ENCODE data around the gene RUFY2.

RUFY2 gene

DNA sequence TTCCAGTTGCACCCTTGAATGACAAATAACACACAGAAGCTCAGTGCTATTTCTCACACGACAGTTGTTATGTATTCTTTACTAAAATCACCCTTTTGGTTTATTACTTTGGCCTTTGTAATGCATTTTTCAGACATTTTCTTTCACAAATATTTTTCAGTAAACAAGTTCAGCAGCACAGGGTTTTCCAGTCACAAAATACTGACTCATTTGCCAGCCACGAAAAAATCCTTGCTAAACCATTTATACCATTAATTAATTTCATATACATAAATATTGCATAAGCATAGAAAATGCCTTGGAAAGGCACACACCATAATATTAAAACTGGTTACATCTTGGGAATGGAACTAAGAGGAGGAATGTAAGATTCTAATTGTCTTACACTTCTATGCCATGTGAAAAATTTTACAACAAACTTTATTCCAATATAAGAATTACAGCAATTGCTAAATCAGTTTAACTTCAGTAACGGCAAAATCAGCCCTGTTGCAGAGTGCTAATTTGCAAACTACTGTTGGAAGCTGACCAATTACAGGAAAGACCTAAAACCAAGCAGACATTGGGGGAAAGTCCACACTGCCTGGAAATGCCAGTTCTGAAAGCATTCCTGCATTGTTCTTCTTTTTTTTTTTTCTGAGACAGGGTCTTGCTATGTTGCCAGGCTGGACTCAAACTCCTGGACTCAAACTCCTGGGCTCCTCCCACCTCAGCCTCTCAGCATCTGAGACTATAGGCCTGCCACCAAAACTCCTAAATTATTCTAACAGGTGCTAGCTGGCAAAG is 42.8 kb downstream of the RUFY2 start:
- H3K4me3 ChIP-seq (ENCODE audit: low read depth in 1 of 2, low read length in 1 of 2), result no peak overlapping the region
- H3K9me3 ChIP-seq, result no peaks in the 10 kb centered on the region
- H3K27ac ChIP-seq, result no peak overlapping the region
- no peaks in the 10 kb centered on the region for H3K27me3 ChIP-seq
- H3K36me3 ChIP-seq, result peaks cover 38% of the 10 kb centered on the region
- TF ChIP-seq, protein P1, sequence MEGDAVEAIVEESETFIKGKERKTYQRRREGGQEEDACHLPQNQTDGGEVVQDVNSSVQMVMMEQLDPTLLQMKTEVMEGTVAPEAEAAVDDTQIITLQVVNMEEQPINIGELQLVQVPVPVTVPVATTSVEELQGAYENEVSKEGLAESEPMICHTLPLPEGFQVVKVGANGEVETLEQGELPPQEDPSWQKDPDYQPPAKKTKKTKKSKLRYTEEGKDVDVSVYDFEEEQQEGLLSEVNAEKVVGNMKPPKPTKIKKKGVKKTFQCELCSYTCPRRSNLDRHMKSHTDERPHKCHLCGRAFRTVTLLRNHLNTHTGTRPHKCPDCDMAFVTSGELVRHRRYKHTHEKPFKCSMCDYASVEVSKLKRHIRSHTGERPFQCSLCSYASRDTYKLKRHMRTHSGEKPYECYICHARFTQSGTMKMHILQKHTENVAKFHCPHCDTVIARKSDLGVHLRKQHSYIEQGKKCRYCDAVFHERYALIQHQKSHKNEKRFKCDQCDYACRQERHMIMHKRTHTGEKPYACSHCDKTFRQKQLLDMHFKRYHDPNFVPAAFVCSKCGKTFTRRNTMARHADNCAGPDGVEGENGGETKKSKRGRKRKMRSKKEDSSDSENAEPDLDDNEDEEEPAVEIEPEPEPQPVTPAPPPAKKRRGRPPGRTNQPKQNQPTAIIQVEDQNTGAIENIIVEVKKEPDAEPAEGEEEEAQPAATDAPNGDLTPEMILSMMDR (IDR thresholded peaks at IDR 0.05), result no peak
- H3K4me1 ChIP-seq (ENCODE audit: control insufficient read depth in 1 of 2, insufficient read depth in 1 of 2, low read depth in 1 of 2, low read length in 1 of 2), result no peaks in the 10 kb centered on the region

DNA sequence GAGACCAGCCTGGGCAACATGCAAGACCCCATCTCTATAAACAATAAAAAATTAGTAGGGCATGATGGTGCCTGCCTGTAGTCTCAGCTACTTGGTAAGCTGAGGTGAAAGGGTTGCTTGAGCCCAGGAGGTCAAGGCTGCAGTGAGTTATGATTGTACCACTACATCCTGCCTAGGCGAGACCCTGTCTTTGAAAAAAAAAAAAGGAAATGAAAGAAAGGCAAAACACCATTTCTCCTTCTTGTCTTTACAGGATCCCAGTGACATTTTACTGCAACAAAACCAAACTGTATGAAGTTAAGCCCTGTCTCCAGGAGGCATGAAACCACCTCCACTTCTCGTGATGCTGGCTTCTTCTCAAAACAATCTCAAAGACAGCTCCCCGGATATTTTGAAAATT is 44.5 kb downstream of the RUFY2 start:
- no peaks in the 10 kb centered on the region for H3K27me3 ChIP-seq
- H3K4me1 ChIP-seq (ENCODE audit: control insufficient read depth in 1 of 2, insufficient read depth in 1 of 2, low read depth in 1 of 2, low read length in 1 of 2), result no peaks in the 10 kb centered on the region
- H3K27ac ChIP-seq, result no peak overlapping the region
- peaks cover 45% of the 10 kb centered on the region for H3K36me3 ChIP-seq
- H3K4me3 ChIP-seq (ENCODE audit: low read depth in 1 of 2, low read length in 1 of 2), result no peak overlapping the region
- TF ChIP-seq, protein P1 (IDR thresholded peaks at IDR 0.05), result no peak
- no peaks in the 10 kb centered on the region for H3K9me3 ChIP-seq

DNA sequence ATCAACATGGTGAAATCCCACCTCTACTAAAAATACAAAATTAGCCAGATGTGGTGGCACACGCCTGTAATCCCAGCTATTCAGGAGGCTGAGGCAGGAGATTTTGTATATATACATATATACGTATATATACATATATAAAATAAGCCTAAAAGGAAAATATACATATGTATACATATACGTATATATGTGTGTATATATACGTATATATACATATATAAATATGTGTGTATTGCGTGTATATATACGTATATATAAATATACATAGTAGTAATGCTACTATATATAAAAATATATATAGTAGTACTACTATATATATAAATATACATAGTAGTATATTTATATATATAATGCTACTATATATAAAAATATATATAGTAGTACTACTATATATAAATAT is 47.9 kb downstream of the RUFY2 start:
- Histone ChIP-seq H3K27ac (no peak overlapping the region), H3K4me1 (ENCODE audit: control insufficient read depth in 1 of 2, insufficient read depth in 1 of 2, low read depth in 1 of 2, low read length in 1 of 2) (no peaks in the 10 kb centered on the region), H3K27me3 (no peaks in the 10 kb centered on the region), H3K36me3 (peaks cover 54% of the 10 kb centered on the region), H3K9me3 (no peaks in the 10 kb centered on the region), H3K4me3 (ENCODE audit: low read depth in 1 of 2, low read length in 1 of 2) (no peak overlapping the region)
- TF ChIP-seq, protein P1 (IDR thresholded peaks at IDR 0.05), result no peak

DNA sequence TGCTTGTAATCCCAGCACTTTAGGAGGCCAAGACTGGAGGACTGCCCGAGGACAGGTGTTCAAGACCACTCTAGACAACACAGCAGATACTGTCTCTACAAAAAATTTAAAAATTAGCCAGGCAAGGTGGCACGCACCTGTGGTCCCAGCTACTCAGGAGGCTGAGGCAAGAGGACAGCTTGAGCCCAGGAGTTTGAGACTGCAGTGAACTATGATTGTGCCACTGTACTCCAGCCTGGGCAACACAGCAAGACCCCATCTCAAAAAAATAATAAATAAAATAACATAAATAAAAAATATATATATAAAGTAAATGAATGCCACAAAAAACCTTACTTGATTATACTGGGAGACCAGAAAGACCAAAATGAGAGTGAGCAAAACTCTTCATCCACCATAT is 53.5 kb downstream of the RUFY2 start:
- no peaks in the 10 kb centered on the region for H3K4me1 ChIP-seq (ENCODE audit: control insufficient read depth in 1 of 2, insufficient read depth in 1 of 2, low read depth in 1 of 2, low read length in 1 of 2)
- H3K4me3 ChIP-seq (ENCODE audit: low read depth in 1 of 2, low read length in 1 of 2), result no peak overlapping the region
- TF ChIP-seq, protein P1 (IDR thresholded peaks at IDR 0.05), result no peak
- no peaks in the 10 kb centered on the region for H3K27me3 ChIP-seq
- peaks cover 40% of the 10 kb centered on the region for H3K36me3 ChIP-seq
- no peak overlapping the region for H3K27ac ChIP-seq
- no peaks in the 10 kb centered on the region for H3K9me3 ChIP-seq

DNA sequence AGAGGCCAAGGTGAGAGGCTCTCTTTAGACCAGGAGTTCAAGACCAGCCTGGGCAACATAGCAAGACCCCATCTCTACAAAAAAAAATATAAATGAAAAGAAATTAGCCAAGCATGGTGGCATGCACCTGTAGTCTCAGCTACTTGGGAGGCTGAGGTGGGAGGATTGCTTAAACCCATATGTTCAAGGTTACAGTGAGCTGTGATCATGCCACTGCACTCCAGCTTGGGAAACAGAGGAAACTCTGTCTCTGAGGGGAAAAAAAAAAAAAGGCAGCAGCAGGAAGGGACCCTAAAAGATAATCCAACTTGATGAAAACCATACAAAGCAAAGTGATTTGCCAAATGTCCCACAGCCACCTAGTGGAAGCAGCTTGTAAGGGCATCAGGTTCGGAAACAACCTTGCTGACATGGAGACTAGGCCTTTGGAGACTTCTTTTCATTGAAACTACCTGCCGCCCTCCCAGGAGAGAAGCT is 58.8 kb downstream of the RUFY2 start:
- H3K27ac ChIP-seq, result no peak overlapping the region
- peaks cover 55% of the 10 kb centered on the region for H3K36me3 ChIP-seq
- H3K27me3 ChIP-seq, result no peaks in the 10 kb centered on the region
- no peaks in the 10 kb centered on the region for H3K9me3 ChIP-seq
- H3K4me1 ChIP-seq (ENCODE audit: control insufficient read depth in 1 of 2, insufficient read depth in 1 of 2, low read depth in 1 of 2, low read length in 1 of 2), result no peaks in the 10 kb centered on the region
- no peak overlapping the region for H3K4me3 ChIP-seq (ENCODE audit: low read depth in 1 of 2, low read length in 1 of 2)
- TF ChIP-seq, protein P1 (IDR thresholded peaks at IDR 0.05), result peak; percentile 57
